Smooth muscle cell (in vitro differentiated cells): ENCODE results near the gene GAS2. TPM values are rescaled to one million over a fixed set of nuclear protein-coding genes. Genes with fewer than 3 reads are reported as not detected.

ENCODE experiments used
- DNase-seq: peaks from one replicate; lab custom pipeline; 2025; ENCODE audit not compliant: unreplicated experiment; lab: John Stamatoyannopoulos, UW
- H2AFZ ChIP-seq: fragments of 200-600 bp; sonication (generic); 2 replicates; pipeline ENCODE4 v1.6.0; 2016; ENCODE audit warnings: antibody characterized with exemption, low read depth, mild to moderate bottlenecking
- H3F3A ChIP-seq: fragments of 200-600 bp; sonication (generic); 2 replicates; pipeline ENCODE4 v1.6.0; 2017; ENCODE audit warnings: antibody characterized with exemption, low read depth
- H3K27ac ChIP-seq: fragments of 200-600 bp; sonication (generic); 2 replicates; pipeline ENCODE4 v1.5.1; 2016; ENCODE audit warnings: low read depth, mild to moderate bottlenecking
- H3K27me3 ChIP-seq: fragments of 200-600 bp; sonication (generic); 2 replicates; pipeline ENCODE4 v1.6.1; 2016; ENCODE audit warnings: low read depth, mild to moderate bottlenecking
- H3K36me3 ChIP-seq: fragments of 200-600 bp; sonication (generic); 2 replicates; pipeline ENCODE4 v1.5.1; 2016; ENCODE audit warnings: low read depth
- H3K4me1 ChIP-seq: fragments of 200-600 bp; sonication (generic); 2 replicates; pipeline ENCODE4 v1.5.1; 2016; ENCODE audit warnings: low read depth
- H3K4me2 ChIP-seq: fragments of 200-600 bp; sonication (generic); 2 replicates; pipeline ENCODE4 v1.6.0; 2016; ENCODE audit warnings: mild to moderate bottlenecking
- H3K4me3 ChIP-seq: fragments of 200-600 bp; sonication (generic); 2 replicates; pipeline ENCODE4 v1.5.1; 2016; ENCODE audit warnings: mild to moderate bottlenecking
- H3K79me2 ChIP-seq: fragments of 200-600 bp; sonication (generic); 2 replicates; pipeline ENCODE4 v1.6.0; 2016; ENCODE audit warnings: low read depth, mild to moderate bottlenecking
- H3K9ac ChIP-seq: fragments of 200-600 bp; sonication (generic); 2 replicates; pipeline ENCODE4 v1.6.0; 2016; ENCODE audit warnings: low read depth
- H3K9me3 ChIP-seq: fragments of 200-600 bp; sonication (generic); replicated peaks from 2 replicates; pipeline ENCODE4 v1.5.1; 2016; ENCODE audit warnings: low read depth
- H4K20me1 ChIP-seq: fragments of 200-600 bp; sonication (generic); 2 replicates; pipeline ENCODE4 v1.6.0; 2016; ENCODE audit warnings: low read depth
- CTCF ChIP-seq: fragments of 200-600 bp; sonication (generic); IDR thresholded peaks from 2 replicates; pipeline ENCODE4 v1.5.1; 2017; ENCODE audit warnings: borderline replicate concordance, mild to moderate bottlenecking, antibody characterized with exemption; ENCODE audit not compliant: insufficient read depth, poor library complexity, severe bottlenecking
- WGBS: methylation state at CpG from one replicate; pipeline ENCODE4 v1.1.7; 2016; ENCODE audit warnings: low lambda C conversion rate; 5-methylcytosine and 5-hydroxymethylcytosine counted together
- polyA plus RNA-seq: library from polyadenylated mRNA; unstranded; fragments of >200 nt; fragmentation: Nextera tagmentation; extraction: Ambion mirVana; gene quantifications from 2 replicates; pipeline ENCODE4 v1.2.1, GENCODE V29; 2016
- total RNA-seq: library from RNA; depleted of rRNA; stranded (reverse); fragments of >200 nt; gene quantifications from 2 replicates; pipeline ENCODE4 v1.2.3, GENCODE V29; 2014

Gene GAS2
- total and polyA plus RNA-seq, 2 experiments from 2014 or later = 0.31 to 1.3 TPM

GRCh38 chr11:22657101-22657694, 9.2 kb upstream of the GAS2 start:
- Histone ChIP-seq H3K36me3 (no peaks in the 10 kb centered on the region), H3K4me1 (peaks cover 6% of the 10 kb centered on the region), H3K4me3 (no peak overlapping the region), H3K27ac (no peak overlapping the region), H3K9me3 (no peaks in the 10 kb centered on the region), H3K27me3 (no peaks in the 10 kb centered on the region), H2AFZ (no peak overlapping the region), H4K20me1 (no peaks in the 10 kb centered on the region), H3K4me2 (no peak overlapping the region), H3K9ac (no peak overlapping the region), H3K79me2 (no peaks in the 10 kb centered on the region), H3F3A (no peaks in the 10 kb centered on the region)
- no peak for TF ChIP-seq CTCF
- WGBS = 57% methylated on average over 1 of the region's 1 CpG
- no peak for DNase-seq

- H3K27me3 ChIP-seq = no peaks in the 10 kb centered on the region
- no peaks in the 10 kb centered on the region for H3K79me2 ChIP-seq
- no peak for TF ChIP-seq CTCF
- H3K27ac ChIP-seq = no peak overlapping the region
- H3K36me3 ChIP-seq = no peaks in the 10 kb centered on the region
- DNase-seq = no peak
- H4K20me1 ChIP-seq = no peaks in the 10 kb centered on the region
- H3K9ac ChIP-seq = no peak overlapping the region
- H3K4me2 ChIP-seq = no peak overlapping the region
- H2AFZ ChIP-seq = no peak overlapping the region
- H3F3A ChIP-seq = no peaks in the 10 kb centered on the region
- no peak overlapping the region for H3K4me3 ChIP-seq
- H3K9me3 ChIP-seq = no peaks in the 10 kb centered on the region
- peaks cover 6% of the 10 kb centered on the region for H3K4me1 ChIP-seq
- WGBS = 87% methylated on average over 1 of the region's 1 CpG
Measured at GRCh38 chr11:22659783-22660182, 6.6 kb upstream of the GAS2 start.

GRCh38 chr11:22666688-22667439, 453 bp downstream of the GAS2 start:
- no peak overlapping the region for H3K9ac ChIP-seq
- H2AFZ ChIP-seq = peak overlapping the region; percentile 75
- H3K79me2 ChIP-seq = no peaks in the 10 kb centered on the region
- no peak for TF ChIP-seq CTCF
- no peak overlapping the region for H3K27ac ChIP-seq
- WGBS = 7% methylated on average over 36 of the region's 40 CpGs
- peak overlapping the region; percentile 85 for H3K4me2 ChIP-seq
- no peaks in the 10 kb centered on the region for H3K36me3 ChIP-seq
- peaks cover 4% of the 10 kb centered on the region for H3K4me1 ChIP-seq
- H3K4me3 ChIP-seq = peak overlapping the region; percentile 63
- no peaks in the 10 kb centered on the region for H4K20me1 ChIP-seq
- H3K27me3 ChIP-seq = peaks cover 55% of the 10 kb centered on the region
- no peaks in the 10 kb centered on the region for H3K9me3 ChIP-seq
- DNase-seq = peak; percentile 9
- no peaks in the 10 kb centered on the region for H3F3A ChIP-seq
